Activated CD4-positive, alpha-beta T cell treated with anti-CD3 and anti-CD28 coated beads for 48 hours (primary cell): Measurements from ENCODE around the gene LHFPL4.

ENCODE experiments used
- DNase-seq: peaks from one replicate; pipeline ENCODE4 v3.0.0-alpha.2; 2020

The LHFPL4 gene

GRCh38 chr3:9468460-9468859, 85.2 kb downstream of the LHFPL4 start:
- DNase-seq, result peak; percentile 57

DNA sequence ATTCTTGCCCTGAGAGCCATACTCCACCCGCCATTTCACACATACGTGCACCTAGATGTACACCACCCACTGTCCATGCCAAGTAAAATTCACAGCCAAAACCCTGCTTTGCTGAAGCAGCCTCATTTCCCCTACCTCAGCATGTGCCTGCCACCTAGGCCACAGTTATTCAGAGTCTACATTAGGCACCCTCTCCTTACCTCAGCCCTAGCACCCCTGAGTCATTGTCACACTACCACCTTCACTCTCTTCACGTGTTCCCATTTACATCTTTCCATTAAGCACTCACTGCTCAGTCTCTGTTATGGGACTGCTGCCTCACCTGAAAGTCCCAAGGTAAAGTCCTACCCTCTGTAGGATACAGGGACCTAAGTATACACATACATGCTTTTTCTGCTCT, 86.2 kb downstream of the LHFPL4 start:
- DNase-seq, result peak; percentile 11

- no peak for DNase-seq
Observed at GRCh38 chr3:9455596-9456131, 98.0 kb downstream of the LHFPL4 start.

DNA sequence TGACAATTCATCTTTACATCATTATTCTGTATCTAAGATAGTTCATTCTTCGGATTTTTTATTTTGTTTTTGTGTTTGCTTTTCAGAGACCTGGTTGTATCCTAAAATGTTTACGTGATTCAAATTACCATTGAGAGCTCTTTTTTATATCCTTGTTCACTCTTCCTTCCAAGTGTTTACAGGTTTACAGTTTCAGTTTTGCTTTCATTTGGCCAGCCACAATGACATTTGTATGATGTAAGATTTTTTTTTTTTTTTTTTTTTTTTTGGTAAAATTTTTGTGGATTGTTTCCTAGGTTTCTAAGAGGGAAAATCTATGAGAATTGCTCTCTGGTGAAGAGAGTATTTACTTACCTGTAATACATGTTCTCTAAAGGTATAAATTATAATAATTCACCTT, 101.2 kb downstream of the LHFPL4 start:
- no peak for DNase-seq

GRCh38 chr3:9450991-9451390, 102.6 kb downstream of the LHFPL4 start:
- no peak for DNase-seq

- no peak for DNase-seq
Observed at GRCh38 chr3:9450126-9450525, 103.5 kb downstream of the LHFPL4 start.

DNA sequence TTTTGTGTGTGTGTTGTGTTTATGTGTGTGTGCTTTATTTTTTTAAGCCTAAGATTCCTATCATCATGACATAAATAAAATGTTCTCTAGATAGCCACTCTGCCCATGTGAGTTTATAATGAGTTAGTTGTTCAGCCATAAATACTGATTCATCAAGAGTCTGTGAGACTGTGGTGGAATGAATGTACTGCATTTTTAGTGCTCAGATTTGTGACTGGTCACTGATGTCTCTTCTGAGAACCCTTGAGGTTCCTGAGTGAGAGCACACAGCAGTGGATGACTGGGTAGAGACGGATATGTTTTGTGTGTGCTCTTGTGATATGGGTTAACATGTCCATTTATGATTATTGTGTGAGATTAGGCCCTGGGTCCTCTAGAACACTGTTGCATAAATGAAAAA, 105.0 kb downstream of the LHFPL4 start:
- no peak for DNase-seq
